Stomach (tissue), 4 donors: ENCODE measurements around the gene REG4.

Experiments used
- CTCF ChIP-seq, 7 experiments: fragments of 450-650 bp in 4 of 7; fragments of 200-600 bp in 3 of 7; sonication (generic) in 3 of 7; IDR thresholded peaks; one replicate each; pipeline ENCODE4 v1.5.1; 2016 to 2019; ENCODE audit warnings: antibody characterized with exemption in 7 of 7, control low read depth in 2 of 7, mild to moderate bottlenecking in 1 of 7
- EP300 ChIP-seq: sonication (generic); formaldehyde crosslinking; IDR thresholded peaks from one replicate; pipeline ENCODE4 v1.6.1; 2017; ENCODE audit warnings: antibody characterized with exemption
- POLR2A ChIP-seq, 4 donors: fragments of 450-650 bp; IDR thresholded peaks; one replicate each; pipeline ENCODE4 v1.6.1; 2016; ENCODE audit warnings: antibody characterized with exemption in 4 of 4, control low read depth in 2 of 4, mild to moderate bottlenecking in 1 of 4, moderate library complexity in 1 of 4
- POLR2AphosphoS5 ChIP-seq, 3 donors: sonication (generic); formaldehyde crosslinking; IDR thresholded peaks; one replicate each; pipeline ENCODE4 v1.6.1; 2016; ENCODE audit warnings: antibody characterized with exemption in 3 of 3

GRCh38 chr1:119806489-119806888 lies 4.8 kb downstream of the REG4 start:
- TF ChIP-seq CTCF (IDR thresholded peaks at IDR 0.05) (no peak), EP300 (no peak), POLR2A (IDR thresholded peaks at IDR 0.05) (no peak), POLR2AphosphoS5 (IDR thresholded peaks at IDR 0.05) (no peak)
